ENCODE results near the gene PCDH20.
A peak's percentile ranks its signal among the peaks of the same experiment; 100 is the strongest.

PCDH20 gene

GRCh38 chr13:61408571-61408970, 7.1 kb downstream of the PCDH20 start:
- no peaks in the 10 kb centered on the region for H3K4me1 ChIP-seq (ENCODE audit: control insufficient read depth, insufficient read depth, low read length)
- CTCF ChIA-PET: no interaction called here

GRCh38 chr13:61406275-61406674, 9.4 kb downstream of the PCDH20 start:
- Histone ChIP-seq H3K4me1 (ENCODE audit: control insufficient read depth, insufficient read depth, low read length) (no peaks in the 10 kb centered on the region), H3K9me3 (ENCODE audit: control insufficient read depth, insufficient read depth, low read depth, low read length) (no peaks in the 10 kb centered on the region), H3K36me3 (ENCODE audit: control insufficient read depth in 2 of 2, insufficient read depth in 1 of 2, low read length in 2 of 2) (no peaks in the 10 kb centered on the region), H3K4me3 (ENCODE audit: low read depth, low read length) (no peak overlapping the region), H3K27ac (ENCODE audit: extremely low read depth, low read depth, low read length) (no peak overlapping the region)
- CTCF ChIA-PET: no interaction called here
- TF ChIP-seq CTCF (tag by site-specific recombination; IDR thresholded peaks at IDR 0.05) (no peak), ATF2 (tag by site-specific recombination; IDR thresholded peaks at IDR 0.05; ENCODE audit: low read depth) (peak; percentile 37; the same call in 1 of the 2 replicates), ZNF510 (tag by site-specific recombination; IDR thresholded peaks at IDR 0.05; ENCODE audit: insufficient replicate concordance) (no peak), BCL11A (tag by site-specific recombination; IDR thresholded peaks at IDR 0.05; ENCODE audit: low read depth) (no peak), ZBTB21 (tag by site-specific recombination; IDR thresholded peaks at IDR 0.05) (peak; percentile 35; the same call in 1 of the 2 replicates), ZNF223 (tag by site-specific recombination; IDR thresholded peaks at IDR 0.05) (no peak), SP3 (tag by site-specific recombination; IDR thresholded peaks at IDR 0.05) (peak; percentile 16; the same call in 1 of the 2 replicates), HIC1 (tag by site-specific recombination; IDR thresholded peaks at IDR 0.05) (0 out of 2 replicates have a peak, but pooled peaks have one; percentile 28)
- POLR2A ChIA-PET: no interaction called here

More at GRCh38 chr13:61408571-61408970, 7.1 kb downstream of the PCDH20 start:
- Histone ChIP-seq H3K9me3 (ENCODE audit: control insufficient read depth, insufficient read depth, low read depth, low read length) (no peaks in the 10 kb centered on the region), H3K27ac (ENCODE audit: extremely low read depth, low read depth, low read length) (no peak overlapping the region), H3K36me3 (ENCODE audit: control insufficient read depth in 2 of 2, insufficient read depth in 1 of 2, low read length in 2 of 2) (peaks cover 0 to 7% of the 10 kb centered on the region in 2 experiments; a peak in 1 of 3 replicates), H3K4me3 (ENCODE audit: low read depth, low read length) (no peak overlapping the region)
- TF ChIP-seq ATF2 (tag by site-specific recombination; IDR thresholded peaks at IDR 0.05; ENCODE audit: low read depth) (no peak), ZNF19 (tag by site-specific recombination; IDR thresholded peaks at IDR 0.05; ENCODE audit: low read depth) (no peak), ZNF148 (tag by site-specific recombination; IDR thresholded peaks at IDR 0.05; ENCODE audit: borderline replicate concordance) (no peak), ZFP3 (tag by site-specific recombination; IDR thresholded peaks at IDR 0.05; ENCODE audit: low read depth) (no peak), HIC1 (tag by site-specific recombination; IDR thresholded peaks at IDR 0.05) (no peak), GLIS1 (tag by site-specific recombination; IDR thresholded peaks at IDR 0.05) (no peak), TCF7L2 (IDR thresholded peaks at IDR 0.05; ENCODE audit: borderline replicate concordance, low read depth, low read length) (no peak), ZNF776 (tag by site-specific recombination; IDR thresholded peaks at IDR 0.05; ENCODE audit: borderline replicate concordance) (no peak)
- POLR2A ChIA-PET: no interaction called here

Measured in HEK293 (cell line).